Right ventricle myocardium superior (tissue), 1 donor: ENCODE data around the gene MAPT. TPM values are rescaled to one million over a fixed set of nuclear protein-coding genes. Genes with fewer than 3 reads are reported as not detected.
"Not testable (repeated sequence)": the region's sequence is repeated elsewhere in the genome, so short reads cannot be mapped to it uniquely, and the experiment has no call there.

Experiments
- ATAC-seq: fragments of 200-7000 bp; cut with Tn5 transposase; one replicate; pipeline ENCODE4 v1.9.1; 2020; ENCODE audit warnings: mild to moderate bottlenecking; ENCODE audit not compliant: poor library complexity
- DNase-seq: peaks from one replicate; pipeline ENCODE4 v3.0.0-alpha.2; 2020
- intact Hi-C: fragments of 100-400 bp; cut with DNase I; formaldehyde crosslinking; loops from one replicate; pipeline ENCODE4 v1.11.2; 2022
- total RNA-seq: library from RNA; stranded (reverse); fragmentation: NEBNext Ultra II Directional; extraction: Animal tissue kit (Norgen Biotek cat#: 25700); gene quantifications from one replicate; pipeline ENCODE4 v1.2.1, GENCODE V29; 2021
- donor health status: DM: no; HTN: yes; CAD: no; lungs with severe emphysema.

The MAPT gene
- total RNA-seq, 1 donor from 2014 or later: 37.7 TPM

GRCh38 chr17:45855691-45856336 lies 38.5 kb upstream of the MAPT start:
- no peak for ATAC-seq
- intact Hi-C loops: no loop called here
- no peak for DNase-seq

- DNase-seq (no peak), ATAC-seq (no peak)
- intact Hi-C loops: no loop called here
These were observed 36.2 kb upstream of the MAPT start for GRCh38 chr17:45857977-45858708.

GRCh38 chr17:45861165-45861564 lies 33.2 kb upstream of the MAPT start:
- intact Hi-C loops: no loop called here
- ATAC-seq (no peak), DNase-seq (no peak)

GRCh38 chr17:45862127-45862526 lies 32.2 kb upstream of the MAPT start:
- ATAC-seq, intact Hi-C loops, DNase-seq: not testable (repeated sequence)

GRCh38 chr17:45863857-45864654 lies 30.3 kb upstream of the MAPT start:
- no peak for DNase-seq
- intact Hi-C loops: no loop called here
- ATAC-seq: no peak

GRCh38 chr17:45867171-45867570 lies 27.2 kb upstream of the MAPT start:
- intact Hi-C loops: no loop called here
- no peak for ATAC-seq

GRCh38 chr17:45867702-45868101 lies 26.7 kb upstream of the MAPT start:
- DNase-seq: no peak
- ATAC-seq: no peak
- intact Hi-C loops: no loop called here

More at GRCh38 chr17:45867171-45867570, 27.2 kb upstream of the MAPT start:
- DNase-seq: no peak

GRCh38 chr17:45868276-45868675 lies 26.1 kb upstream of the MAPT start:
- intact Hi-C loops: no loop called here
- DNase-seq (no peak), ATAC-seq (no peak)

- intact Hi-C loops: no loop called here
- DNase-seq (no peak), ATAC-seq (no peak)
These were observed 24.5 kb upstream of the MAPT start for GRCh38 chr17:45869676-45870341.

GRCh38 chr17:45870342-45870974 lies 23.9 kb upstream of the MAPT start:
- DNase-seq (no peak), ATAC-seq (no peak)
- intact Hi-C loops: no loop called here

GRCh38 chr17:45871718-45872117 lies 22.6 kb upstream of the MAPT start:
- DNase-seq: no peak
- no peak for ATAC-seq
- intact Hi-C loops: no loop called here

- ATAC-seq: no peak
- intact Hi-C loops: no loop called here
- DNase-seq: no peak
These were observed 20.6 kb upstream of the MAPT start for GRCh38 chr17:45873728-45874127.

GRCh38 chr17:45874151-45874550 lies 20.2 kb upstream of the MAPT start:
- intact Hi-C loops: no loop called here
- DNase-seq: no peak

GRCh38 chr17:45876539-45876938 lies 17.8 kb upstream of the MAPT start:
- ATAC-seq (no peak), DNase-seq (no peak)
- intact Hi-C loops: no loop called here

More at GRCh38 chr17:45874151-45874550, 20.2 kb upstream of the MAPT start:
- no peak for ATAC-seq

GRCh38 chr17:45877467-45877866 lies 16.9 kb upstream of the MAPT start:
- intact Hi-C loops: no loop called here
- ATAC-seq (no peak), DNase-seq (no peak)

GRCh38 chr17:45883063-45883462 lies 11.3 kb upstream of the MAPT start:
- intact Hi-C loops: no loop called here
- no peak for DNase-seq
- no peak for ATAC-seq

- ATAC-seq (no peak), DNase-seq (no peak)
- intact Hi-C loops: no loop called here
These were observed 7.5 kb upstream of the MAPT start for GRCh38 chr17:45886852-45887251.

- intact Hi-C loops: no loop called here
- no peak for DNase-seq
- no peak for ATAC-seq
These were observed 6.0 kb upstream of the MAPT start for GRCh38 chr17:45888392-45888791.

- ATAC-seq: no peak
- intact Hi-C loops: no loop called here
- DNase-seq: no peak
These were observed 4.8 kb upstream of the MAPT start for GRCh38 chr17:45889579-45889978.
